GM12801 (cell line): ENCODE results near the gene PRCP.

Experiments
- TF ChIP-seq, protein P1 (sequence below): IDR thresholded peaks from one replicate; pipeline ENCODE4 v1.5.1; 2011; ENCODE audit warnings: control low read depth; ENCODE audit not compliant: insufficient read length; ENCODE audit errors: extremely low read depth

The PRCP gene

DNA sequence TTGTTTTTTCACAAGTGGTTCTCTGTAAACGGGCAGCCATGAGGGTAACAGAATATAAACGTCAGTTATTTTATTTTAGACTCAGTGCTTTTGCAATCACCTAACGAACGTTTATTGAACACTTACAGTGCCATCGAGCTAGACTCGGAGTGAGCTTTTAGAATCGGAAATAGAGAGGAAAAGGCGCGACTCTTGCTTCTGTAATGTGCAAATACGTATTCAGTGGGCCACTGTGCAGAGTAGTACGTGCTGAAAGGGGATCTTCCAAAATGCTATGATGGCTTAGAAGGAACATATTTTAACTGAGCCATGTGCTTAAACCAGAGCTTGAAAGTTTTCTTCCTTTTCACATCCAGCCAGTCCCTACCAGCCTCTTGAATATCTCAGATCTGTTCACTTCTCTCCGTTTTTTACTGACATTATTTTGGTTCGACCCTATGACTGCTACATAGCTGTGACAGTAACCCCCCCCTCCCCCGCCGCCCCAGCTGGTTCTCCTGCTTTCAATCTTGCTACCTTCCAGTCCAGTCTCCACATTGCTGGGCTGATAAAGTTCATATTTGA, 1.8 kb upstream of the PRCP start:
- TF ChIP-seq, protein P1, sequence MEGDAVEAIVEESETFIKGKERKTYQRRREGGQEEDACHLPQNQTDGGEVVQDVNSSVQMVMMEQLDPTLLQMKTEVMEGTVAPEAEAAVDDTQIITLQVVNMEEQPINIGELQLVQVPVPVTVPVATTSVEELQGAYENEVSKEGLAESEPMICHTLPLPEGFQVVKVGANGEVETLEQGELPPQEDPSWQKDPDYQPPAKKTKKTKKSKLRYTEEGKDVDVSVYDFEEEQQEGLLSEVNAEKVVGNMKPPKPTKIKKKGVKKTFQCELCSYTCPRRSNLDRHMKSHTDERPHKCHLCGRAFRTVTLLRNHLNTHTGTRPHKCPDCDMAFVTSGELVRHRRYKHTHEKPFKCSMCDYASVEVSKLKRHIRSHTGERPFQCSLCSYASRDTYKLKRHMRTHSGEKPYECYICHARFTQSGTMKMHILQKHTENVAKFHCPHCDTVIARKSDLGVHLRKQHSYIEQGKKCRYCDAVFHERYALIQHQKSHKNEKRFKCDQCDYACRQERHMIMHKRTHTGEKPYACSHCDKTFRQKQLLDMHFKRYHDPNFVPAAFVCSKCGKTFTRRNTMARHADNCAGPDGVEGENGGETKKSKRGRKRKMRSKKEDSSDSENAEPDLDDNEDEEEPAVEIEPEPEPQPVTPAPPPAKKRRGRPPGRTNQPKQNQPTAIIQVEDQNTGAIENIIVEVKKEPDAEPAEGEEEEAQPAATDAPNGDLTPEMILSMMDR = no peak

DNA sequence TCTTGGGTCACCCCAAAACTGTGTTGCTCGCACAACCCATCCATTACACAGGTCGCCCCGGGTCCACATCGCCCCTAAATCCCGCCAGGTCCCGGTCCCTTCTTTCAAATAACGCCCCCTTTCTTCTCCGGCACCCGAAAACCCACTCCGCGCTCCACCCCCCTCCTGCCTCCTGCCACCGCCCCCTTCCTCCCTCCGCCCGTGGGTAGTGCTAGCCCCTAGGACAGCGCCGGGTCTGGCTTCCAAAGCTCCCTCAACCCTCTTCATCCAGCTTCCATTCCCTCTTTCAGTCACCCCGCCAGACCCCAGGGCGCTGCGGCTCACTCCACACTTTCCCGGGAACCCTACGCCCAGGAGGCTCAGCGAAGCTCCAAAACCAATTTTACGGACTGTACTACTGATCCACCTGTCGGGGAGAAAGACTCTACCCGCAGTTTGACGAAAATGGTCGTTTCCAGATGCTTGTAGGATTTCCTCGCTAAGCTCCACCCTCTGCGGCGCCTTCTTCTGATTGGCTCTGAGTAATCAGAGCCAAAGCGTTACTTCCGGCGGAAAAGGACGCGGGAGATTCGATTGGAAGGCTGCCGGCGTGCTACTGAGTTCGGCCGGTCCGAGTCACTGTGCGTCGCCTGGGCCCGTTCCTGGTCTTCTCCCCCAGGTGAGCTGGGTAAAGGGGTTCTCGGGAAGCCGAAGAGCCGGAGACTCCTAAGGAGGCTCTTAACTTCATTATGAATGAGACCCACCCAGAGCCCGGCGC, 1.1 kb upstream of the PRCP start, which contains the start of gene DDIAS:
DDIAS (plus strand) TSS at position 572 of the 757 bp plus-strand sequence. CDS start 13,003 bp downstream, outside the sequence.
- TF ChIP-seq, protein P1 = no peak

DNA sequence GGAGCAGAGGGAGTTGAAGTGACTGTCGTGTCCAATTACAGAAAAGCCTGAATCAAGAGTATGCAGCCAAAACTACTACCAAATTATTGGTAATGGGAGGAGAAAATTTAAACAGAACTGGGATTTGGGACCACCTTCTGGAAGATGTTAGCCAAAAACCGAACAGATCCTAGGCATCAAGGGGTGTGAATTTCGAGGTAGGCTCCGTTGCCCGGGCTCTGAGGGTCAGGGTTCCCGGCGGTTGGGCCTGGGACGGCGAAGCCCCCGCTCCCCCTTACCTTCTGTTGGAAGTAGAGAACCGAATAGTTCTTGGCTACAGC, 313 bp downstream of the PRCP start:
- TF ChIP-seq, protein P1 = no peak

DNA sequence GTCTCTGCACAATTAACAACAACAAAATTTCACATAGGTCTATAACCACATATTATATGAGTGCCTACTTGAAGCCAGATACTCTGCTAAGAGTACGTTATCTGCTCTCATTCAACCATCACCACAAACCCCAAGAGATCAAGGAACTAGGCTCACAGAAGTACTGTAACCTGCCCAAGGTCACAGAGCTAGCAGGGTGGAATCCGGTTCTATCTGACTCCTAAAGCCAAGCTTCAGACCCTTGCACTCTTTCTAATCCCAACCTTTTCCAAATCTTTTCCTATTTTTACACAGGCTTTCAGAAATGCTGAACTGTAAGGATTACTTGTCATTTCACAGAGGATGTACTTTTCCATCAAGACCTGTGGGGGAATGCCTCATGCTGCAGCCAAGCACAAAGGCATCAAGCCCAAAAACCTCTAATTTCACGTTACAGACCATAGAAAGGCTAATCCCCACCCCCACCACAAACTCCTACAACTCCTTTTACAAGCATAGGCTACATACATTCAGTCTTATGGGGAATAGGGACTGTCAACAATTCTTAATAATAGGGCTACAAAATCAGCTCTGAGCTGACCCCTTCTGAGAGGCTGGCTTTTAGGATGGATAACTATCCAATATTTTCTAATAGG, 927 bp downstream of the PRCP start:
- TF ChIP-seq, protein P1 = no peak

DNA sequence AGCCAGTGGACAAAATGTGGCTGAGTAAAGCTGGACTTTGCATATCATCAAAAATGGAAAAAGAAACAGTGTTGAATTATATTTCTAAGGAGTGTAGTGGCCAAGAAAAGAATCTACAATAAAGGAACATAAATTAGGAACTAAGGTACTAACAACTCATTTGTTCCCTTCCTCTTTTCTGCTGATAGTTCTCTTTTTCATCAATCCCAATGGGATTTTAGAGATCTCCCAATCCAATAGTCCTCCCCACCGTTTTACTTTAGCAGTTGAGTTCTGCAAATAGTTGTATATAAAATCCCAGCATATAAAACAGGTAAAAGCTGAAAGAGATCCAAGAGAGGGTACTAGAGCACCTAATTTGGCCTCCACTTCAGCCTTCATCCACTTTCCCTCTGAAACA, 2.0 kb downstream of the PRCP start:
- TF ChIP-seq, protein P1 = no peak

DNA sequence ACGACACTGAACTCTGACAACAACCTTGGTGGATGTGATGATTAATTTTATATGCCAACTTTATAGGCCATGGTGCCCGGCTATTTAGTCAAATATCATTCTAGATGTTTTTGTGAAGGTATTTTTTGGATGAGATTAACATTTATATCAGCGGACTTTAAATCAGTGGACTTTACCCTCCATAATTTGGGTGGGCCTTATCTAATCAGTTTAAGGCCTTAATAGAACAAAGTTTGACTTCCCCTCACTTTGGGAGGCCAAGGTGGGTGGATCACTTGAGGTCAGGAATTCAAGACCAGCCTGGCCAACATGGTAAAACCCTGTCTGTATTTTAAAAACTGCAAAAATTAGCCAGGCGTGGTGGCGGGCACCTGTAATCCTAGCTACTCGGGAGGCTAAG, 4.0 kb downstream of the PRCP start:
- TF ChIP-seq, protein P1 = no peak

DNA sequence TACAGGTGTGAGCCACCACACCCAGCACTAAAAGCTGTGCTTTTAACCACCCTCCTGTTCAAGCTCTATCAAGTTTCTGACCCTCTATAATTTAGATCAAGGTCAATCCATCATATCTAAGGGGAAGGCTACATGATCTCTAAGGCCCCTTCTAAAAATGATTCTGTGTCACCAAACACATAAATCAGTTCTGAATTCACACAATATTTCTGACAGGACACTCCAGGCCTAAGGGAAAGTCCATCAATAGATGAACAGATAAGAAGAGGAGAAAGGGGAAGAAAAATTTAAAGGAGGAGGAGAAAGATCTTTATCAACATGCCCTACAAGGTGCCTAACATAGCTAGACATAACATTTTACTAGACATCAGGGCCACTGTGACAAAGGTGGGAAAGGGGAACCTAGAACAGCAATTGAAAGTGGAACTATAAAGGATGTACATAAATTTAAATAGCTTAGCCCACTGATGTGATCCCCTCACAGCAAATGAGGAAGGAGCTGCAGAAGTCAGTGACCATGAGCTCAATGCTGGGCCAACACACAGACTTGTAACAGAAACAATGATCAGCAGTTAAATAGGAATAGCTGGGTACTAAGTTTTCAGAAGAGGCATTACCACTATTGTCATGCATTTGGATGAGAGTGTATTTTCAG, 4.7 kb downstream of the PRCP start:
- TF ChIP-seq, protein P1 = no peak
